NCI-H1092 (cell line): ENCODE results near the gene LYPD6B.

Experiments
- DNase-seq: peaks from one replicate; lab custom pipeline; 2025; lab: John Stamatoyannopoulos, UW

LYPD6B gene

GRCh38 chr2:149076863-149077412, 38.4 kb downstream of the LYPD6B start:
- no peak for DNase-seq

- DNase-seq: no peak
Measured at GRCh38 chr2:149077861-149078260, 39.4 kb downstream of the LYPD6B start.

DNA sequence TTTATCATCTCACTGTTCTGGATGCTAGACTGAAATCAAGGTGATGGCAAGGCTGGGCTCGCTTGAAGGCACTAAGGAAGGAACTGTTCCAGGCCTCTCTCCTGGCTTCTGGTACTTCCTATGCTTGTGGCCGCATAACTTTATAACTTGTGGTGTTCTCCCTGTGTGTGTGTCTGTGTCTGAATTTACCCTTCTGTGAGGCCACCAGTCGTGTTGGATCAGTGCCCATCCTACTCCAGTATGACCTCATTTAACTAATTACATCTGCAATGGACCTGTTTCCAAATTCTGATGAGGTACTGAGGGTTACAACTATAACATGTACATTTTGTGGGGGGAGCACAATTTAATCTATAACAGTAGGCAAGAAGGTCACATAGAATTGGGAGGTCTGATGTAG, 41.6 kb downstream of the LYPD6B start:
- DNase-seq: no peak

GRCh38 chr2:149080971-149081370, 42.5 kb downstream of the LYPD6B start:
- no peak for DNase-seq

GRCh38 chr2:149082079-149082478, 43.6 kb downstream of the LYPD6B start:
- no peak for DNase-seq

- no peak for DNase-seq
Measured at GRCh38 chr2:149082735-149083134, 44.2 kb downstream of the LYPD6B start.

- DNase-seq: no peak
Measured at GRCh38 chr2:149084924-149085795, 46.7 kb downstream of the LYPD6B start.

DNA sequence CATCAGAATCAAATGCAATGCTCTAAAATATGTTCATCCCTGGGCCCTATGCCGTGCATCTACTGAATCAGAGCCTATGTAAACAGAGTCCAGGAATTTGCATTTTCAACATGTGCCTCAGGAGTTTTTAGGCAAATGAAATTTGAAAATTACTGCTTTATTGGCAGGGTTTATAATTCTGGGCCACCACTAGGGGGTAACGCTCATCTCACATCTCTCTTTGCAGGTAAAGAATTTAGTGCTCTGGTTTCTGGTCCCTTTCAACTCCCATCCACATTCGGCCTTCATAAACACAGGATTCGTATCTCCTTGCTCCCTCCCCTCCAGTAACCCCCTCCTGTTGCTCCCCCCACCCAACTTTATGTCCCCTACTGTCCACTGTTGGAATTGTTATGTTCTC, 49.3 kb downstream of the LYPD6B start:
- no peak for DNase-seq

DNA sequence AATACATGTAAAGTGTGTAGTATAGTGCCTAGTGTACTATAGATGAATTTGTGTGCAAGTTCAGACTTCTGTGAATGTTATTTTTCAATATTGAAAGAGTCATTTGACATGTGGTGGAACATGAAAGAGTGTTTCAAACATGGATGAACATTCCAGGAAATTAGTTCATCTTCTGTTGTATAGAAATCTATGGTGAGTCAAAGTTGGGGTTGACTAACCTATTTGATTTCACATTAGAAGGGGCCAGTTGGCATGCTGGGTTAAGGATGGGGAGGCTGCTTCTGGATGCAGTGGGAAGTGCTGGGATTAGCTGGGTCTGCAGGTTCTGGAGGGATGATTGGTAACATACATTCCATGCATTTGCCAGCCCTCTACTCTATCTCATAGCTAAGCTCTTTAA, 50.6 kb downstream of the LYPD6B start:
- DNase-seq: no peak

DNA sequence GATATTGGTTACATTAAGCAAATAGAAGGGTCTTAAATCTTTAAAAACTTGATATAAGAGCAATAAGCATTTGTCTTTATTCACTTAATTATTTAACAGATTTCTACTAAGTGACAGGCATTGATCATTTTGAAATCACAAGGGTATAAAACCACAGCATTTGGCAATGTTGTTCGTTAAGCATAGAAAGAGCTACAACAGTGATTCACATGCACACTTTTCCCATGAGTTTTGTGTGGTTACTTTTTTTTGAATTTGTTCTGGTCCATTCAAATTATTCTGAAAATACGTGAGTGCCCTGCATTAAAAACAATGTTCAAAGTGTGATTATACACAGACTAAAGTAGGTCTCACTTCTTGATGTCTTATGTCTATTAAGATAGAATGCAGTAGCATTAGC, 52.2 kb downstream of the LYPD6B start:
- no peak for DNase-seq

- DNase-seq: no peak
Measured at GRCh38 chr2:149093579-149093978, 55.1 kb downstream of the LYPD6B start.

- DNase-seq: no peak
Measured at GRCh38 chr2:149094217-149095015, 55.9 kb downstream of the LYPD6B start.

GRCh38 chr2:149098701-149099100, 60.2 kb downstream of the LYPD6B start:
- DNase-seq: no peak

GRCh38 chr2:149099298-149099697, 60.8 kb downstream of the LYPD6B start:
- no peak for DNase-seq

- DNase-seq: no peak
Measured at GRCh38 chr2:149100739-149101699, 62.5 kb downstream of the LYPD6B start.

GRCh38 chr2:149101818-149102217, 63.3 kb downstream of the LYPD6B start:
- DNase-seq: no peak

GRCh38 chr2:149103081-149103620, 64.7 kb downstream of the LYPD6B start:
- no peak for DNase-seq

GRCh38 chr2:149104221-149104620, 65.7 kb downstream of the LYPD6B start:
- no peak for DNase-seq

GRCh38 chr2:149112068-149112467, 73.6 kb downstream of the LYPD6B start:
- no peak for DNase-seq

- no peak for DNase-seq
Measured at GRCh38 chr2:149112713-149113112, 74.2 kb downstream of the LYPD6B start.

DNA sequence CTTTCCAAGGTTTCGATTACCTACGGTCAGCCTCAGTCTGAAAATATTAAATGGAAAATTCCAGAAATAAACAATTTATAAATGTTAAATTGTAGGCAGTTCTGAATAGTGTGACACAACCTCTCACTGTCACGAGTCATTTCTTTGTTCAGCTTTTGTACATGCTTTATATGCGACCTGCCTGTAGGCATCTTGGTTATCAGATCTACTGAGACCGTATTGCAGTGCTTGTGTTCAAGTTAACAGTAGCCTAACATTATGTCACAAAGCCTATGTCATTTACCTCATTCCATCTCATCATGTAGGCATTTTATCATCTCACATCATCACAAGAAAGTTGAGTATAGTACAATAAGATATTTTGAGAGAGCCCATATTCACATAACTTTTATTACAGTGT, 77.3 kb downstream of the LYPD6B start:
- no peak for DNase-seq
